Heart right ventricle (tissue), 16 donors: ENCODE data around the gene HIGD2A. TPM values are rescaled to one million over a fixed set of nuclear protein-coding genes. Genes with fewer than 3 reads are reported as not detected.

ENCODE experiments used
- ATAC-seq, 8 donors: fragments of 200-7000 bp; cut with Tn5 transposase; one replicate each; pipeline ENCODE4 v1.9.1; 2020; ENCODE audit warnings: mild to moderate bottlenecking in 8 of 8, moderate library complexity in 8 of 8, moderate number of reproducible peaks in 1 of 8
- DNase-seq, 2 donors: peaks; one replicate each; pipeline ENCODE4 v3.0.0-alpha.2; 2020
- H3K27ac ChIP-seq, 10 donors: fragments of 200-600 bp; sonication (generic) in 2 of 10; one replicate each; pipeline versions ENCODE4 v1.5.0 to v1.8.0; 2020 to 2022; ENCODE audit warnings: mild to moderate bottlenecking in 3 of 10
- H3K27me3 ChIP-seq, 7 donors: fragments of 200-600 bp; one replicate each; pipeline ENCODE4 v1.8.0; 2021 to 2022; ENCODE audit warnings: mild to moderate bottlenecking in 2 of 7
- H3K36me3 ChIP-seq, 9 donors: fragments of 200-600 bp; sonication (generic) in 1 of 9; one replicate each; pipeline versions ENCODE4 v1.5.0 to v1.8.0; 2020 to 2022; ENCODE audit warnings: mild to moderate bottlenecking in 2 of 9
- H3K4me1 ChIP-seq, 9 donors: fragments of 200-600 bp; sonication (generic) in 1 of 9; one replicate each; pipeline versions ENCODE4 v1.5.0 to v1.8.0; 2020 to 2022; ENCODE audit warnings: mild to moderate bottlenecking in 4 of 9
- H3K4me3 ChIP-seq, 10 donors: fragments of 200-600 bp; sonication (generic) in 2 of 10; one replicate each; pipeline versions ENCODE4 v1.5.0 to v1.8.0; 2020 to 2022; ENCODE audit warnings: mild to moderate bottlenecking in 7 of 10, moderate library complexity in 2 of 10
- H3K9me3 ChIP-seq, 11 donors: fragments of 200-600 bp in 10 of 11; sonication (generic) in 2 of 11; one replicate each; pipeline versions ENCODE4 v1.5.0 to v1.8.0; 2013 to 2022; ENCODE audit warnings: mild to moderate bottlenecking in 2 of 11, control low read depth in 1 of 11, moderate library complexity in 1 of 11
- CTCF ChIP-seq, 9 donors: fragments of 200-600 bp; sonication (generic) in 2 of 9; IDR thresholded peaks; one replicate each; pipeline versions ENCODE4 v1.5.0 to v1.8.0; 2021 to 2022; ENCODE audit warnings: antibody characterized with exemption in 9 of 9, mild to moderate bottlenecking in 5 of 9, moderate library complexity in 1 of 9
- WGBS, 2 donors: extraction: QIAGEN DNeasy Blood & Tissue Kit; methylation state at CpG; one replicate each; pipeline ENCODE4 v1.1.7; 2013; ENCODE audit warnings: inconsistent platforms in 1 of 2; 5-methylcytosine and 5-hydroxymethylcytosine counted together
- intact Hi-C, 10 donors: fragments of 100-400 bp; cut with DNase I; formaldehyde crosslinking; loops; one replicate each; pipeline versions ENCODE4 v1.11.1 to v1.14.2; 2022
- polyA plus RNA-seq, 2 donors: library from polyadenylated mRNA; stranded (reverse); fragments of 200-250 nt; gene quantifications; one replicate each; pipeline ENCODE4 v1.2.3, GENCODE V29; 2013
- total RNA-seq, 10 donors: library from RNA; stranded (reverse); fragmentation: NEBNext Ultra II Directional in 3 of 10; extraction: Animal tissue kit (Norgen Biotek cat#: 25700) in 3 of 10; gene quantifications; one replicate each; pipeline versions ENCODE4 v1.2.1 to v1.2.4, GENCODE V29; 2021 to 2023
- donor health status: Arrhythmogenic right ventricular cardiomyopathy.
- donor health status: ischemic (EF 13 %, LVEDD 7.1; RV severe dilation, severe dysfunction).
- donor health status: healthy with polysubstance abuse.
- donor health status: DM: no; HTN: yes; CAD: no.
- donor health status: DM: no; HTN: no; CAD: no.
- donor health status: ischemic (EF 25% LVEDD 6.9; RV normal size, moderate dysfunction).
- donor health status: ischemic (EF 25% LVEDD 5.7; RV mildly dilated, moderate dysfunction).
- donor health status: healthy.
- donor health status: DM: yes; HTN: yes; CAD: no.
- donor health status: Ischemic cardiomyopathy.
- donor health status: ischemic (EF 35%, LVEDD 5.7; RV mildly dilated, moderate dysfunction).
- donor health status: nonischemic (EF 11% LVEDD 7.7; RV severe dilation, severe dysfunction).
- donor health status: DM: yes; HTN: yes; CAD: no.
- donor health status: PGD.
- donor health status: ischemic (EF 29% LVEDD 5.4; RV normal size, mild dysfunction).
- donor health status: nonischemic (EF 23%, LVEDD 6.1; RV moderate dilation, normal function).

The HIGD2A gene
- total and polyA plus RNA-seq, 12 donors: 198 to 349 (median 233) TPM

DNA sequence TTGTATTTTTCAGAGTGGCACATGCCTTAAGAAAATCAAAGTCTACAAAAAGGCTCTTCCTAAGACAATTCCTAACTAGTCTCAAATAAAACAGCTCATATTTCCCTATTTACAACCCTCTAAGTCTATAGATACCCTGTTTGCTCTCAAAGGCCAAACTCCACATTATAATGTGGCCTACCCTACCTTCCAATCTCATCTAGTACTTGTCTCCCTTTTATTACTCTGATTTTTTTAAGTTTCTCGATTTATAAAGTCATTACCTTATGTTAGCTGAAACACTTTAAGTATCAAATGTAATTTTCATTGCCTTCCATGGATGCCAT, 46.4 kb upstream of the HIGD2A start:
- Histone ChIP-seq H3K9me3 (no peaks in the 10 kb centered on the region), H3K4me1 (no peaks in the 10 kb centered on the region), H3K27me3 (no peaks in the 10 kb centered on the region), H3K4me3 (no peak overlapping the region), H3K36me3 (peaks cover 0 to 55% (median 22%) of the 10 kb centered on the region in 9 donors), H3K27ac (no peak overlapping the region)
- intact Hi-C loops: no loop called here
- 98 to 99% methylated on average over 1 of the region's 1 CpG for WGBS, 2 donors
- DNase-seq: no peak
- TF ChIP-seq CTCF (IDR thresholded peaks at IDR 0.05): no peak
- no peak for ATAC-seq

- Histone ChIP-seq H3K4me1 (no peaks in the 10 kb centered on the region), H3K9me3 (no peaks in the 10 kb centered on the region), H3K36me3 (peaks cover 0 to 55% (median 30%) of the 10 kb centered on the region in 9 donors), H3K4me3 (no peak overlapping the region), H3K27me3 (no peaks in the 10 kb centered on the region), H3K27ac (no peak overlapping the region)
- intact Hi-C loops: no loop called here
- ATAC-seq (no peak), DNase-seq (no peak)
- WGBS, 2 donors: 54 to 55% methylated on average over 2 of the region's 2 CpGs
- no peak for TF ChIP-seq CTCF (IDR thresholded peaks at IDR 0.05)
Observed at GRCh38 chr5:176342766-176343458, 45.6 kb upstream of the HIGD2A start.

- intact Hi-C loops: no loop called here
- Histone ChIP-seq H3K36me3 (peaks cover 0 to 100% (median 78%) of the 10 kb centered on the region in 9 donors), H3K4me1 (no peaks in the 10 kb centered on the region), H3K4me3 (no peak overlapping the region), H3K27ac (no peak overlapping the region), H3K9me3 (no peaks in the 10 kb centered on the region), H3K27me3 (no peaks in the 10 kb centered on the region)
- no peak for DNase-seq
- no peak for TF ChIP-seq CTCF (IDR thresholded peaks at IDR 0.05)
- WGBS, 2 donors: 95 to 98% methylated on average over 8 of the region's 8 CpGs
- ATAC-seq: no peak
Observed at GRCh38 chr5:176350416-176350815, 38.1 kb upstream of the HIGD2A start.

GRCh38 chr5:176352116-176352878, 36.3 kb upstream of the HIGD2A start:
- no peak for TF ChIP-seq CTCF (IDR thresholded peaks at IDR 0.05)
- H3K4me3 ChIP-seq: no peak overlapping the region
- H3K36me3 ChIP-seq: peaks cover 0 to 100% (median 62%) of the 10 kb centered on the region in 9 donors
- H3K9me3 ChIP-seq: no peaks in the 10 kb centered on the region
- DNase-seq: no peak
- no peaks in the 10 kb centered on the region for H3K4me1 ChIP-seq
- ATAC-seq: no peak
- 95% methylated on average over 5 of the region's 5 CpGs for WGBS, 2 donors
- no peak overlapping the region for H3K27ac ChIP-seq
- intact Hi-C loops: no loop called here
- H3K27me3 ChIP-seq: no peaks in the 10 kb centered on the region
